Activated CD8-positive, alpha-beta T cell treated with anti-CD3 and anti-CD28 coated beads for 36 hours (primary cell): Measurements from ENCODE around the gene PLEKHA7. TPM values are rescaled to one million over a fixed set of nuclear protein-coding genes. Genes with fewer than 3 reads are reported as not detected.
A peak's percentile ranks its signal among the peaks of the same experiment; 100 is the strongest.

Experiments
- ATAC-seq: fragments of 200-7000 bp; cut with Tn5 transposase; one replicate; pipeline ENCODE4 v1.10.0; 2021; ENCODE audit warnings: mild to moderate bottlenecking, moderate library complexity
- CTCF ChIA-PET: fragments of 350-600 bp; sonication (Branson Sonifier 250); formaldehyde crosslinking; loops from one replicate; lab custom pipeline; 2021; ENCODE audit warnings: antibody characterized with exemption; lab: Charles Lee
- POLR2A ChIA-PET: fragments of 350-600 bp; sonication (Branson Sonifier 250); formaldehyde crosslinking; loops from one replicate; lab custom pipeline; 2021; ENCODE audit warnings: antibody characterized with exemption; lab: Charles Lee
- DNase-seq: peaks from one replicate; pipeline ENCODE4 v3.0.0-alpha.2; 2020
- H3K27ac Mint-ChIP-seq: one replicate; pipeline ENCODE4 v1.8.0; 2021; ENCODE audit warnings: mild to moderate bottlenecking, mixed read lengths
- H3K27me3 Mint-ChIP-seq: one replicate; pipeline ENCODE4 v1.8.0; 2021; ENCODE audit warnings: mixed read lengths
- H3K36me3 Mint-ChIP-seq: one replicate; pipeline ENCODE4 v1.8.0; 2021; ENCODE audit warnings: low read depth, mixed read lengths
- H3K4me1 Mint-ChIP-seq: one replicate; pipeline ENCODE4 v1.8.0; 2021; ENCODE audit warnings: low read depth, mixed read lengths
- H3K4me3 Mint-ChIP-seq: one replicate; pipeline ENCODE4 v1.8.0; 2021; ENCODE audit warnings: mild to moderate bottlenecking, moderate library complexity, mixed read lengths
- H3K9me3 Mint-ChIP-seq: one replicate; pipeline ENCODE4 v1.8.0; 2021; ENCODE audit warnings: mixed read lengths
- intact Hi-C: fragments of 100-400 bp; cut with micrococcal nuclease; formaldehyde crosslinking; loops from one replicate; pipeline ENCODE4 v1.10.0; 2022
- total RNA-seq, 2 experiments: library from RNA; stranded (reverse); gene quantifications; one replicate each; pipeline ENCODE4 v1.2.3, GENCODE V29; 2021
- TF ChIP-seq, protein P1 (sequence below): fragments of 200-600 bp; IDR thresholded peaks from one replicate; pipeline ENCODE4 v1.8.0; 2022; ENCODE audit warnings: antibody characterized with exemption, mild to moderate bottlenecking

Gene PLEKHA7
- total RNA-seq, 2 experiments from 2014 or later = 6.0 to 6.6 TPM

DNA sequence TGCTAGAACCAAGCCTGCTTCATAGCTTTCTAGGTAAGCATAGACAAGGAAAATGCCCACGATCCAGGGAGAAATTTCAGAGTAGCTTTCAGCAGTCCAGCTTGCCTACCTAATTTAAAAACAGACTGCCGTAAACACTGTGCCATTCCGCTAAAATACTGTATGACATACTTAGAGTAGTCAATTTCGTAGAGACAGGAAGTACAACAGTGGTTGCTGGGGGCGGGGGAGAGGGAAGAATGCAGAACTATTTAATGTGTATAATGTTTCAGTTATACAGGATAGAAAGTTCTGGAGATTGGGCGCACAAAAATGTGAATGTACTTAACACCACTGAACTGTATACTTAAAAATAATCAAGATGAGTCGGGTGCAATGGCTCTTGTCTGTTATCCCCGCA is 219.1 kb downstream of the PLEKHA7 start:
- Mint-ChIP-seq H3K36me3 (no peaks in the 10 kb centered on the region), H3K4me1 (peaks cover 30% of the 10 kb centered on the region), H3K9me3 (no peaks in the 10 kb centered on the region), H3K27me3 (no peaks in the 10 kb centered on the region), H3K27ac (peak overlapping the region; percentile 10), H3K4me3 (no peak overlapping the region)
- POLR2A ChIA-PET = no interaction called here
- TF ChIP-seq, protein P1, sequence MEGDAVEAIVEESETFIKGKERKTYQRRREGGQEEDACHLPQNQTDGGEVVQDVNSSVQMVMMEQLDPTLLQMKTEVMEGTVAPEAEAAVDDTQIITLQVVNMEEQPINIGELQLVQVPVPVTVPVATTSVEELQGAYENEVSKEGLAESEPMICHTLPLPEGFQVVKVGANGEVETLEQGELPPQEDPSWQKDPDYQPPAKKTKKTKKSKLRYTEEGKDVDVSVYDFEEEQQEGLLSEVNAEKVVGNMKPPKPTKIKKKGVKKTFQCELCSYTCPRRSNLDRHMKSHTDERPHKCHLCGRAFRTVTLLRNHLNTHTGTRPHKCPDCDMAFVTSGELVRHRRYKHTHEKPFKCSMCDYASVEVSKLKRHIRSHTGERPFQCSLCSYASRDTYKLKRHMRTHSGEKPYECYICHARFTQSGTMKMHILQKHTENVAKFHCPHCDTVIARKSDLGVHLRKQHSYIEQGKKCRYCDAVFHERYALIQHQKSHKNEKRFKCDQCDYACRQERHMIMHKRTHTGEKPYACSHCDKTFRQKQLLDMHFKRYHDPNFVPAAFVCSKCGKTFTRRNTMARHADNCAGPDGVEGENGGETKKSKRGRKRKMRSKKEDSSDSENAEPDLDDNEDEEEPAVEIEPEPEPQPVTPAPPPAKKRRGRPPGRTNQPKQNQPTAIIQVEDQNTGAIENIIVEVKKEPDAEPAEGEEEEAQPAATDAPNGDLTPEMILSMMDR = no peak
- ATAC-seq (peak; percentile 56), DNase-seq (peak; percentile 47)
- intact Hi-C loops = no loop called here
- CTCF ChIA-PET = interaction anchor here (1.6 kb wide), 1 partner anchor 9 kb away, joined by 8 read pairs; no protein-coding TSS in a partner anchor

DNA sequence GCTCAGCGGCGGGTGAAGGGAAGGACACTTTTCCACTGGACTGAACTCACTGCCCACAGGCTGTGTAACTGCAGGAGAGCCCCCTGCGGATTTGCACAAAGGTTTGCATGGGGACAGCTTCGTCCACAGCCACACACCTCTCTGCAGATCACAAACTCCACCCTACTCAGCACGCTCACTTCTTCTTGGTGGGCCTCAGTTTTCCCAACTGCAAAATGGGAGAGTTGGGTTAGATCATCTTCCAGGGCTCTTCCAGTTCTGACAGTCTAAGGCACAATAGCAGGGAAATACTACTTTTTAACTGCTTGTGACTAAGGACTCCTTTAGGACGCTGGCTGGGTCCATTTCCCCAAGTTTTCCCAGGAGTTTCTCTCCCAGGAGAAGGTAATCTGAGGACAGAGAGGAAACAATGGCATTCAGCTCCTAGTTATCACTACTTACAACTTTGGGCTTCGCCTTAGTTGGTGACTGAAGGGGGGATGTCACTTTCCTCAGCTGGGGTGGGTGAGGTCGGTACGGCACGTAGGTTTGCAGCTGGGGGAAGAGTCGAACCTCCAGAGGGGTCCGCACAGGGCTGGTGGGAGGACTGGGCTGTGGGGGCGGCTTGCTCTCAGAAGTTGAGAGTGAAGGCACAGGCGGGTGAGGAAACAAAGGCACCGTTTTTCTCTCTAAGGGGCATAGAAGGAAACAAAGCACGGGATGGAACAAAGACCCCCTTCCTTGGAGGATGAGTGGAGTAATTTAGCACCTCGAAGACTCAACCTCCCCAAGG is 220.0 kb downstream of the PLEKHA7 start:
- no peak for ATAC-seq
- DNase-seq = no peak
- ChIA-PET POLR2A (no interaction called here), CTCF (interaction anchor here (1.0 to 1.6 kb wide), 2 partner anchors 8 to 10 kb away, joined by 4 to 8 read pairs; no protein-coding TSS in a partner anchor)
- Mint-ChIP-seq H3K27ac (no peak overlapping the region), H3K4me3 (no peak overlapping the region), H3K4me1 (peaks cover 24% of the 10 kb centered on the region), H3K27me3 (no peaks in the 10 kb centered on the region), H3K36me3 (no peaks in the 10 kb centered on the region), H3K9me3 (no peaks in the 10 kb centered on the region)
- TF ChIP-seq, protein P1 = no peak
- intact Hi-C loops = no loop called here

DNA sequence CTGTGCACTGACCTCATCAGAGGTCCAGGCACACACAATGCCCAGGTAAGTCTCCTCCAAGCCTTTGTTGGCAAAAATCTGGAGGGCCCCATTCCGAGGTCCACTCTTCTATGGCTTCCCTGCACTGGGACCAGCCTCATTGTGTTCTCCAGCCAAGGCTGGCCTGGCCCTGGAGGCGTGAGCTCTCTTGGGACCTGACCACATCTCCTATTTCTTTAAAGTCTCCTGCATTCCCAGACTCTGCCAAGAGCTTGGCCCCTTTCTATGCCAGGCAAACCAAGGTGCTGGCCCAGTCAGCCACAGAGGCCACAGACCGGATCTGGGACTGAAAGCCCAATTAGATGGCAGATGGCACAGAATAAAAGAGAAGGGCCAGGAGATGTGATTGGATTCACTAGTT is 220.7 kb downstream of the PLEKHA7 start:
- ATAC-seq (no peak), DNase-seq (no peak)
- Mint-ChIP-seq H3K36me3 (no peaks in the 10 kb centered on the region), H3K9me3 (no peaks in the 10 kb centered on the region), H3K4me1 (peaks cover 24% of the 10 kb centered on the region), H3K4me3 (no peak overlapping the region), H3K27me3 (no peaks in the 10 kb centered on the region), H3K27ac (no peak overlapping the region)
- intact Hi-C loops = no loop called here
- CTCF ChIA-PET = interaction anchor here (1.0 kb wide), 2 partner anchors 9 to 27 kb away, joined by 4 to 5 read pairs; no protein-coding TSS in a partner anchor
- TF ChIP-seq, protein P1 = no peak
- POLR2A ChIA-PET = no interaction called here

DNA sequence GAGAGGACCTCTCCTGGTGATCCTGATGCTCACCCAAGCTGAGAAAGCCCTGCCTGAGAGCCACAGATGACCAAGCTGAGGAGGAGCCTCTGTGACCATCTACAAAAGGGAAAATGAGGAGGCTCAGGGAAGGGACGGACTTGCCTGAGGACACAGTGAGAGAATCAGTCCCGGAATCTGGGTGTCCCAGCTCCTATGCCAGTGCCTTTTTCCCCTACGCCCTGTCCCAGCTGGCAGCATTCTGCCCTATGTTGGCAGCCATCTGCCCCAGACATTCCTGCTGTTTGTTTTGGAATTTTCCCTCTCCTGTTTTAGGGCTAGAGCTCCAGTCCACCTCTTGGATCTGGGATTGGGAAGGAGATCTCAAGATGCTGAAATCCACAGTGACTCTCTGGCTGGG is 221.2 kb downstream of the PLEKHA7 start:
- no peak for DNase-seq
- POLR2A ChIA-PET = no interaction called here
- TF ChIP-seq, protein P1 = no peak
- H3K9me3 Mint-ChIP-seq = no peaks in the 10 kb centered on the region
- H3K4me1 Mint-ChIP-seq = peaks cover 20% of the 10 kb centered on the region
- H3K4me3 Mint-ChIP-seq = no peak overlapping the region
- CTCF ChIA-PET = interaction anchor here (1.0 kb wide), 2 partner anchors 9 to 27 kb away, joined by 4 to 5 read pairs; no protein-coding TSS in a partner anchor
- no peak overlapping the region for H3K27ac Mint-ChIP-seq
- H3K27me3 Mint-ChIP-seq = no peaks in the 10 kb centered on the region
- no peak for ATAC-seq
- intact Hi-C loops = no loop called here
- no peaks in the 10 kb centered on the region for H3K36me3 Mint-ChIP-seq

DNA sequence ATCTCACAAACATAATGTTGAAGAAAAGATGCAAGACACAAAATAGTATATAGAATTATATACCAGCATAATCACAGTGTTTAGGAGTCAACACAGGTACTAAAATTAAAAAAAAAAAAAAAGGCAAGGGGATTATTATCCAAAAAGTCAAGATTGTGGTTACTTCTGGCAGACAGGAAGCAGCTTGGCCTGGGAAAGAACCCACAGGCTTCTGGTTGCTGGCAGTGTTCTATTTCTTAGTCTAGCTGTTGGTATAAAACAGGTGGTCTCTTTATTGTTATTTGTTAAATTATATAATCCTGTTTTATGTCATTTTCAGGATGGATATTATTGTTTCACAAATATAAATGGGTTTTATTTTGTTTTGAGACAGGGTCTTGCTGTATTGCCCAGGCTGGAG is 221.8 kb downstream of the PLEKHA7 start:
- CTCF ChIA-PET = interaction anchor here (1.0 to 9.0 kb wide), 2 partner anchors 8 to 28 kb away, joined by 3 to 48 read pairs; no protein-coding TSS in a partner anchor

More for the DNA sequence above, 221.8 kb downstream of the PLEKHA7 start:
- Mint-ChIP-seq H3K4me1 (peaks cover 16% of the 10 kb centered on the region), H3K27me3 (no peaks in the 10 kb centered on the region), H3K4me3 (no peak overlapping the region), H3K9me3 (no peaks in the 10 kb centered on the region), H3K36me3 (no peaks in the 10 kb centered on the region), H3K27ac (no peak overlapping the region)
- no peak for ATAC-seq
- TF ChIP-seq, protein P1 = no peak
- no peak for DNase-seq
- intact Hi-C loops = no loop called here
- POLR2A ChIA-PET = no interaction called here
